Neutrophil (primary cell): ENCODE data around the gene LAPTM5.
"Not testable (repeated sequence)": the region's sequence is repeated elsewhere in the genome, so short reads cannot be mapped to it uniquely, and the experiment has no call there.

Experiments
- H3K27ac ChIP-seq: fragments of 200-600 bp; sonication (generic); 2 replicates; pipeline ENCODE4 v1.5.1; 2016; ENCODE audit warnings: mild to moderate bottlenecking, moderate library complexity
- H3K27me3 ChIP-seq: fragments of 200-600 bp; sonication (generic); 2 replicates; pipeline ENCODE4 v1.6.0; 2016; ENCODE audit warnings: mild to moderate bottlenecking
- H3K36me3 ChIP-seq: fragments of 200-600 bp; sonication (generic); 2 replicates; pipeline ENCODE4 v1.5.1; 2017
- H3K4me1 ChIP-seq, 2 experiments: fragments of 200-600 bp in 1 of 2; sonication (generic) in 1 of 2; 1 replicate in 1 of 2; 2 replicates in 1 of 2; pipeline versions ENCODE4 v1.5.1 to v1.6.1; 2013 to 2016; ENCODE audit warnings: low read depth in 1 of 2, low read length in 1 of 2, mild to moderate bottlenecking in 1 of 2, moderate library complexity in 1 of 2; ENCODE audit not compliant: control insufficient read depth in 1 of 2, insufficient read depth in 1 of 2
- H3K4me3 ChIP-seq, 2 experiments: fragments of 200-600 bp in 1 of 2; sonication (generic) in 1 of 2; 1 replicate in 1 of 2; 2 replicates in 1 of 2; pipeline ENCODE4 v1.5.1; 2013 to 2016; ENCODE audit warnings: low read depth in 1 of 2, low read length in 1 of 2, mild to moderate bottlenecking in 1 of 2, moderate library complexity in 1 of 2
- H3K9me3 ChIP-seq: fragments of 200-600 bp; sonication (generic); 2 replicates; pipeline ENCODE4 v1.5.1; 2016
- TF ChIP-seq, protein P1 (sequence below): fragments of 200-600 bp; sonication (generic); IDR thresholded peaks from 2 replicates; pipeline ENCODE4 v1.5.1; 2016; ENCODE audit warnings: antibody characterized with exemption

LAPTM5 gene

GRCh38 chr1:30768159-30768829 is 10.7 kb upstream of the LAPTM5 start:
- Histone ChIP-seq H3K27me3 (no peaks in the 10 kb centered on the region), H3K27ac (no peak overlapping the region), H3K4me1 (peaks cover 0 to 3% of the 10 kb centered on the region in 2 experiments), H3K9me3 (no peaks in the 10 kb centered on the region), H3K4me3 (no peak overlapping the region), H3K36me3 (no peaks in the 10 kb centered on the region)
- TF ChIP-seq, protein P1, sequence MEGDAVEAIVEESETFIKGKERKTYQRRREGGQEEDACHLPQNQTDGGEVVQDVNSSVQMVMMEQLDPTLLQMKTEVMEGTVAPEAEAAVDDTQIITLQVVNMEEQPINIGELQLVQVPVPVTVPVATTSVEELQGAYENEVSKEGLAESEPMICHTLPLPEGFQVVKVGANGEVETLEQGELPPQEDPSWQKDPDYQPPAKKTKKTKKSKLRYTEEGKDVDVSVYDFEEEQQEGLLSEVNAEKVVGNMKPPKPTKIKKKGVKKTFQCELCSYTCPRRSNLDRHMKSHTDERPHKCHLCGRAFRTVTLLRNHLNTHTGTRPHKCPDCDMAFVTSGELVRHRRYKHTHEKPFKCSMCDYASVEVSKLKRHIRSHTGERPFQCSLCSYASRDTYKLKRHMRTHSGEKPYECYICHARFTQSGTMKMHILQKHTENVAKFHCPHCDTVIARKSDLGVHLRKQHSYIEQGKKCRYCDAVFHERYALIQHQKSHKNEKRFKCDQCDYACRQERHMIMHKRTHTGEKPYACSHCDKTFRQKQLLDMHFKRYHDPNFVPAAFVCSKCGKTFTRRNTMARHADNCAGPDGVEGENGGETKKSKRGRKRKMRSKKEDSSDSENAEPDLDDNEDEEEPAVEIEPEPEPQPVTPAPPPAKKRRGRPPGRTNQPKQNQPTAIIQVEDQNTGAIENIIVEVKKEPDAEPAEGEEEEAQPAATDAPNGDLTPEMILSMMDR: no peak

GRCh38 chr1:30766948-30767347 is 9.4 kb upstream of the LAPTM5 start:
- H3K9me3 ChIP-seq, H3K4me1 ChIP-seq, H3K27ac ChIP-seq, H3K4me3 ChIP-seq, H3K27me3 ChIP-seq, H3K36me3 ChIP-seq: not testable (repeated sequence)

GRCh38 chr1:30765556-30766434 is 8.2 kb upstream of the LAPTM5 start:
- no peaks in the 10 kb centered on the region for H3K27me3 ChIP-seq
- TF ChIP-seq, protein P1: no peak
- H3K27ac ChIP-seq: no peak overlapping the region
- H3K4me1 ChIP-seq: peaks cover 8 to 18% of the 10 kb centered on the region in 2 experiments
- no peaks in the 10 kb centered on the region for H3K9me3 ChIP-seq
- no peaks in the 10 kb centered on the region for H3K36me3 ChIP-seq
- H3K4me3 ChIP-seq: no peak overlapping the region

GRCh38 chr1:30764939-30765555 is 7.5 kb upstream of the LAPTM5 start:
- TF ChIP-seq, protein P1: no peak
- no peaks in the 10 kb centered on the region for H3K9me3 ChIP-seq
- H3K4me3 ChIP-seq: no peak overlapping the region
- peaks cover 16 to 26% of the 10 kb centered on the region in 2 experiments for H3K4me1 ChIP-seq
- no peaks in the 10 kb centered on the region for H3K36me3 ChIP-seq
- H3K27ac ChIP-seq: no peak overlapping the region
- H3K27me3 ChIP-seq: no peaks in the 10 kb centered on the region

GRCh38 chr1:30764396-30764795 is 6.8 kb upstream of the LAPTM5 start:
- no peak overlapping the region for H3K27ac ChIP-seq
- H3K27me3 ChIP-seq: no peaks in the 10 kb centered on the region
- no peak overlapping the region for H3K4me3 ChIP-seq
- peaks cover 21 to 32% of the 10 kb centered on the region in 2 experiments for H3K4me1 ChIP-seq
- no peaks in the 10 kb centered on the region for H3K36me3 ChIP-seq
- H3K9me3 ChIP-seq: no peaks in the 10 kb centered on the region
- TF ChIP-seq, protein P1: no peak
